ENCODE results near the gene MEGF6. TPM values are rescaled to one million over a fixed set of nuclear protein-coding genes. Genes with fewer than 3 reads are reported as not detected.

MEGF6 gene
- total and polyA plus RNA-seq, 2 experiments from 2014 or later = 11.6 to 21.9 TPM

GRCh38 chr1:3465935-3466321, 145.4 kb downstream of the MEGF6 start:
- Histone ChIP-seq H3K9me2 (replicated peaks; ENCODE audit: insufficient read depth) (no peaks in the 10 kb centered on the region), H3K79me2 (peaks cover 15% of the 10 kb centered on the region), H3K4me2 (no peak overlapping the region), H4K20me1 (ENCODE audit: insufficient read depth, poor library complexity, severe bottlenecking) (no peaks in the 10 kb centered on the region), H2AFZ (no peak overlapping the region), H3K27me3 (no peaks in the 10 kb centered on the region), H3K9me3 (ENCODE audit: low read depth) (no peaks in the 10 kb centered on the region), H3K4me3 (no peak overlapping the region), H3K36me3 (replicated peaks; ENCODE audit: insufficient read depth, low read depth) (no peaks in the 10 kb centered on the region), H3K27ac (no peak overlapping the region), H3K4me1 (ENCODE audit: insufficient read depth) (peaks cover 4% of the 10 kb centered on the region)
- DNase-seq (ENCODE audit: low spot score) = no peak
- WGBS (ENCODE audit: low lambda C conversion rate, missing lambda C conversion rate) = 89% methylated on average over 16 of the region's 17 CpGs
- no peak for TF ChIP-seq CTCF (IDR thresholded peaks at IDR 0.05; ENCODE audit: poor library complexity)
- TF ChIP-seq EZH2phosphoT487 (IDR thresholded peaks at IDR 0.05; ENCODE audit: low read depth, severe bottlenecking, unreplicated experiment) = no peak
- no peak for TF ChIP-seq EZH2 (IDR thresholded peaks at IDR 0.05; ENCODE audit: borderline replicate concordance)

GRCh38 chr1:3465091-3465934, 146.0 kb downstream of the MEGF6 start:
- no peak overlapping the region for H3K4me2 ChIP-seq
- WGBS (ENCODE audit: low lambda C conversion rate, missing lambda C conversion rate) = 88% methylated on average over 22 of the region's 28 CpGs
- H3K9me3 ChIP-seq (ENCODE audit: low read depth) = no peaks in the 10 kb centered on the region
- no peak overlapping the region for H2AFZ ChIP-seq
- peaks cover 10% of the 10 kb centered on the region for H3K4me1 ChIP-seq (ENCODE audit: insufficient read depth)
- H3K79me2 ChIP-seq = peaks cover 15% of the 10 kb centered on the region
- no peak overlapping the region for H3K27ac ChIP-seq
- TF ChIP-seq EZH2phosphoT487 (IDR thresholded peaks at IDR 0.05; ENCODE audit: low read depth, severe bottlenecking, unreplicated experiment) (no peak), EZH2 (IDR thresholded peaks at IDR 0.05; ENCODE audit: borderline replicate concordance) (no peak), CTCF (IDR thresholded peaks at IDR 0.05; ENCODE audit: poor library complexity) (no peak)
- no peaks in the 10 kb centered on the region for H3K27me3 ChIP-seq
- H3K9me2 ChIP-seq (replicated peaks; ENCODE audit: insufficient read depth) = no peaks in the 10 kb centered on the region
- no peak overlapping the region for H3K4me3 ChIP-seq
- H3K36me3 ChIP-seq (replicated peaks; ENCODE audit: insufficient read depth, low read depth) = no peaks in the 10 kb centered on the region
- no peaks in the 10 kb centered on the region for H4K20me1 ChIP-seq (ENCODE audit: insufficient read depth, poor library complexity, severe bottlenecking)
- no peak for DNase-seq (ENCODE audit: low spot score)

- Histone ChIP-seq H3K4me1 (ENCODE audit: insufficient read depth) (peaks cover 17% of the 10 kb centered on the region), H4K20me1 (ENCODE audit: insufficient read depth, poor library complexity, severe bottlenecking) (no peaks in the 10 kb centered on the region), H3K9me2 (replicated peaks; ENCODE audit: insufficient read depth) (no peaks in the 10 kb centered on the region), H2AFZ (no peak overlapping the region), H3K9me3 (ENCODE audit: low read depth) (no peaks in the 10 kb centered on the region), H3K4me3 (no peak overlapping the region), H3K36me3 (replicated peaks; ENCODE audit: insufficient read depth, low read depth) (no peaks in the 10 kb centered on the region), H3K27me3 (no peaks in the 10 kb centered on the region), H3K27ac (no peak overlapping the region), H3K79me2 (peaks cover 15% of the 10 kb centered on the region), H3K4me2 (no peak overlapping the region)
- DNase-seq (ENCODE audit: low spot score) = no peak
- TF ChIP-seq EZH2 (IDR thresholded peaks at IDR 0.05; ENCODE audit: borderline replicate concordance) (no peak), EZH2phosphoT487 (IDR thresholded peaks at IDR 0.05; ENCODE audit: low read depth, severe bottlenecking, unreplicated experiment) (no peak), CTCF (IDR thresholded peaks at IDR 0.05; ENCODE audit: poor library complexity) (no peak)
- WGBS (ENCODE audit: low lambda C conversion rate, missing lambda C conversion rate) = 98% methylated on average over 11 of the region's 11 CpGs
These were observed 146.7 kb downstream of the MEGF6 start for GRCh38 chr1:3464649-3465025.

All from hepatocyte (in vitro differentiated cells).